ENCODE results near the gene ARRDC3.
"Not testable (repeated sequence)": the region's sequence is repeated elsewhere in the genome, so short reads cannot be mapped to it uniquely, and the experiment has no call there.

Gene ARRDC3

GRCh38 chr5:91359962-91360609 is 23.0 kb downstream of the ARRDC3 start:
- no peak for DNase-seq

- DNase-seq: no peak
Observed at GRCh38 chr5:91357806-91358205, 25.3 kb downstream of the ARRDC3 start.

DNA sequence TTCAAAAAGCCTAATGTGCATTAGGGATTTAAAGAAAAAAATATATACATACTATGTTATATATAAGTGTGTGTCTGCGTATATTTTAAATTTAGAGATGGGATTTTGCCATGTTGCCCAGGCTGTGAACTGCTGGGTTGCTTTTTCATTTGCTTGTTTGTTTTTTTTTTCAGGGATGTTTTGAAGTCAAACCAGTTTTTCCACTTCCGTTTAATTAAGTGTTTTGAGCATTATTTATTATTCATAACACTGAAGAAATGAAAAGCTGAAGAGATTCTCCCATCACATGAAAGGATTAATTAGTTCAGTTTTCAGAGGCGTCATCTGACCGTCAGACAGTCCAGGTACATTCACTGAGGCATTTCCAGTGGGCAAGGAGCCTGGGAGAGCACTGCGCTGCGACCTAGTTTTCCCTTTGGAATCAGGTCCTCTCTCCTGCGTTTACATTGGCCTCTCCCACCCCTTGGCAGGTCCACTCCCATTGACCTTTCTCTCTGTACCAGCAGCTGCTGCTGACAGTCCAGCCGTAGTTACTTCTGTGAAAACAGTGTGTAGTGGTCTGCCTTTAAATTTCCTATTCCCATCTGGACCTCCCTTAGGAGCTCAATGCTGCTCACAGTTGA is 26.0 kb downstream of the ARRDC3 start:
- no peak for DNase-seq

GRCh38 chr5:91354867-91355266 is 28.2 kb downstream of the ARRDC3 start:
- DNase-seq: not testable (repeated sequence)

DNA sequence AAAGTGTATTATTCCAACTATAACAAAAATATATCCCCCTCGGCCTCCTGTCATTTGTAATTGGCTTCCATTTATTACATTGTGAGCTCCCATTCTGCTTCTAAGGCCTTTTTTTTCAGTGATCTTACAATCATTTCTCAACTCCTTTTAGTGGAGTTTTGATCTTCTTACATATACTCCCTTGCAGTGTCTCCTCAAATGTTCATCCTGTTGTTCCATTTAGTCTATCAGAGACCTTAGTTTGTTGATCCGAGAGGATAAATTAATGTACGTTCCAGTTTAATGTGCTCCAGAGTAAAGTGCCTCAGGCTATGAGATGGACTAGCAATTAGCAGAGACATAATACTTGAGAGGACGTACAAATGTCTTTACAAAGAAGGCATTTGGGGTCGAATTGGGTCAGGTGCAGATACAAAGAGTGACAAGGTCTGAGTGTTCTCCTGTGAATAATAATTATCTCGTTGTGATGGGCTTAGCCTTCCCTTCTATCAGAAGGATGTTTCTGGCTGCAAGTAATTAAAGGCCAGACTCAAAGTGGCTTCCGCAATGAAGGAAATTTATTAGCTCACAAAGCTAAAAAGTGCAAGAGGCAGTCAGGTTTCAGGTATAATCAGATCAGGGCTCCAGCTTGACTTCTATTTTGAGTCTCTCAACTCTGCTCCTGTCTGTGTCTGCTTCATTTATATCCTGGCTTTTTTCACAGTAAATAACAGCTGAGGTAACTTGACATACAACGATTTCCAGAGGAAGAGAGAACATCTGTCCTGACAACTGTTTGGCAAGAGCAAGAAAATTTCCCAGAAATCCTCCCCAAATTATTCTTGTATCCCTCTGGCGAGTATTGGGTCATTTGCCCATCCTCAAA is 30.1 kb downstream of the ARRDC3 start:
- peak; percentile 94 for DNase-seq

DNA sequence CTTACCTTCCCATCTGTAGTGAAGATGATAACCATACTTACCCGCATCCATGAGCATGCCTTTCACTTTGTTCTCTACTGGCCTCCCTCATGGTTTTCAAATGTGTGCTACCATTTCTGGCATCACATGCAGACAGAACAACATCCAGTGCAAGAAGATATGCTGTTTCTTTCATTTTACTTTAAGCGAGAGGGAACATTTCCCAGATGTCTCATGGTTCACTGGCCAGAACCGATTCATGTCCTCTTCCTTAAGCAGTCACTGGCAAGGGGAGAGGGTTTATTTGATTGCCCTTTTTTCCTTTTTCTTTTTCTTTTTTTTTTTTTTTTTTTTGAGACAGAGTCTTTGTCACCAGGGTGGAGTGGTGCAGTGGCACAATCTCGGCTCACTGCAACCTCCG is 37.7 kb downstream of the ARRDC3 start:
- DNase-seq: no peak

GRCh38 chr5:91344661-91345200 is 38.4 kb downstream of the ARRDC3 start:
- not testable (repeated sequence) for DNase-seq

DNA sequence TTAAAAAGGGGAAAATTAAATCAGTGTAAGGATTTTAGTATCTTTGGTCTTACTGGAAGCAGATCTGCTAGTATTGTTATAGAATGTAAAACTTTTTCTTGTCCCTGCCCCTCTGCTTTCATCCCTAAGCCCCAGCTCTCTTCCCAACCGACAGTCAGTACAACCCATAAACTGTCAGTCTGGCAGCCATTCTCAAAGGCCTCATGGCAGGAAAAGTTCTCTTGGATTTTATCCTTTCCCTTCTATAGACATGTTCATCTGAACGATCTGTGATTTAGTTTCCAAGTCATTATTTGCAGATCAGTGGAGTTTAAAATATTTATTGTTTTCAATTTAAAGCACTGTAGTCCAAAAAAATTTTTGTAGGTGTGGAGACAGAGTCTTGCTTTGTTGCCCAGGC is 39.2 kb downstream of the ARRDC3 start:
- DNase-seq: no peak

- DNase-seq: not testable (repeated sequence)
Observed at GRCh38 chr5:91342931-91343330, 40.2 kb downstream of the ARRDC3 start.

- DNase-seq: no peak
Observed at GRCh38 chr5:91341154-91341553, 42.0 kb downstream of the ARRDC3 start.

DNA sequence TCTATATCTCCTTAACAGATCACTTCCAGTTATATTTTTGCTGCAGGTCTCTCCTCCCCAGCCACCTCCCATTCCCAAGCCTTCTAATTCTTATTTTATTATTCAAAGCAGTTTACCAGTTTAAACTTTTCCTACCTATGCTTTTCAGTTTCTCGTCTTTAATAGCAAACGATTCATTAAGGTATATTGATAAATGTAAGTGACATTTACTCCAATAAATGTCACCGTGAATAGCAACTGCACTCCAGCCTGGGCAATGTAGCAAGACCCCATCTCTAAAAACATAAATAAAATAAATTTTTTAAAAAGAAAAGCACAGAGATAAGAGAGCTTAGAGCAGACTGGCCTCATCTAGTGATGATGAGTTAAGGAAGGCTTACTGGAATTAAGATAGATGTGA is 42.6 kb downstream of the ARRDC3 start:
- DNase-seq: no peak

DNA sequence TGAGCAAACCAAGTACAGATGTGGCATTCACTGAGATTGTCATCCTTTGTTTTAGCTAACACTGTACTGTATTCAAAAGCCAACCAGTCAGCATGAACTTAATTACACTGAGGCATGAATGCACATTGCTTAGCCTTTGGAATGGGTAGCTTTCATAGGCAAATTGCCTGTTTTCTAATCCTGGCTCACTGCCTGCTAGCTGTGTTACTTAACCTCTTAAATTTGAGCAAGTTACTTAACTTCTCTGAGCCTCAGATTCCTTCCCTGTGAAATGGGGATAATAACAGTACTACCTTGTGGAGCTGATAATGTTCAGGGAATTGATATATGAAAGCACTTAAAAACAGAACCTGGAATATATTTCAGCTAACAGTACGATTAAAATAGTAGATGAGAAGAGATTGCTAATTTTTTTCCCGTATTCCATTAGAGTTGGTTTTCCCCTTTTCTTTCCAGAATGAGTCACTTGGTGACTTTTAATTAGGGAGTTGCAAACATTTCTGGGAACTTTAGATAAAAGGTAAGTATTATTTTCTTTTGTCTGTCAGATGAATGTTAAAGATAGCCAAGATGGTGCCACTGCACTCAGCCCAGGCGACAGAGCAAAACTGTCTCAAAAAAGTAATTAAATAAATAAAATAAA is 43.9 kb downstream of the ARRDC3 start:
- peak; percentile 57 for DNase-seq

- no peak for DNase-seq
Observed at GRCh38 chr5:91332267-91333045, 50.7 kb downstream of the ARRDC3 start.

GRCh38 chr5:91331705-91332104 is 51.4 kb downstream of the ARRDC3 start:
- no peak for DNase-seq

GRCh38 chr5:91329283-91329682 is 53.8 kb downstream of the ARRDC3 start:
- no peak for DNase-seq

GRCh38 chr5:91328743-91329142 is 54.4 kb downstream of the ARRDC3 start:
- no peak for DNase-seq

- not testable (repeated sequence) for DNase-seq
Observed at GRCh38 chr5:91322981-91323380, 60.1 kb downstream of the ARRDC3 start.

DNA sequence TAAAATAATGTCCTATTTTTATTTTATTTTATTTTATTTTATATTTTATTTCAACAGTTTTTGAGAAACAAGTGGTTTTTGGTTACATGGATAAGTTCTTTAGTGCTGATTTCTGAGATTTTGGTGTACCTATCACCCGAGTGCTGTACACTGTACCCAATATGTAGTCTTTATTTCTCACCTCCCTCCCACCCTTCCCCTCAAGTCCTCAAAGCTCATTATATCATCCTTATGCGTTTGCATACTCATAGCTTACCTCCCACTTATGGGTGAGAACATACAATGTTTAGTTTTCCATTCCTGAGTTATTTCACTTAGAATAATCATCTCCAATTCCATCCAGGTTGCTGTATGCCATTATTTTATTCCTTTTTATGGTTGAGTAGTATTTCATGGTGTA is 63.5 kb downstream of the ARRDC3 start:
- DNase-seq: no peak

DNA sequence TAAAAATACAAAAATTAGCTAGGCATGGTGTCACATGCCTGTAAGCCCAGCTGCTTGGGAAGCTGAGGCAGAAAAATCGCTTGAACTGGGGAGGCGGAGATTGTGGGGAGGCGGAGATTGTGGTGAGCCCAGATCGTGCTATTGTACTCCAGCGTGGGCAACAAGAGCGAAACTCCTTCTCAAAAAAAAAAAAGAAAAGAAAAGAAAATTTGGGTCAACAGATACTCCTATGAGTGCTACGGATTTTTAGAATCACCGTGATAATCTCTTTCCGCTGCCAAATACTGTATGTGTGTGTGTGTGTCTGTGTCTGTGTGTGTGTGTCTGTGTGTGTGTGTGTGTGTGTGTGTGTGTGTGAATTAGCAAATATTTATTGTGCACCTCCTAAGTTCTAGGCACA is 64.4 kb downstream of the ARRDC3 start:
- no peak for DNase-seq
